Omental fat pad (tissue), 4 donors: Measurements from ENCODE around the gene PSMG2. TPM values are rescaled to one million over a fixed set of nuclear protein-coding genes. Genes with fewer than 3 reads are reported as not detected.
A peak's percentile ranks its signal among the peaks of the same experiment; 100 is the strongest.

Experiments used
- ATAC-seq: fragments of 150-250 bp; one replicate; pipeline ENCODE4 v1.9.1; 2016; ENCODE audit warnings: mild to moderate bottlenecking, moderate library complexity; ENCODE audit not compliant: low FRiP score
- DNase-seq: peaks from one replicate; pipeline ENCODE4 v3.0.0-alpha.2; 2019; ENCODE audit warnings: low spot score
- CTCF ChIP-seq, 3 donors: fragments of 450-650 bp; IDR thresholded peaks; one replicate each; pipeline ENCODE4 v1.5.1; 2016 to 2017; ENCODE audit warnings: antibody characterized with exemption in 3 of 3, mild to moderate bottlenecking in 3 of 3, moderate library complexity in 2 of 3
- total RNA-seq, 4 donors: library from RNA; depleted of rRNA; stranded (reverse); fragments of >200 nt; gene quantifications; one replicate each; pipeline ENCODE4 v1.1.0, GENCODE V29; 2016

The PSMG2 gene
- total RNA-seq, 4 donors from 2014 or later = 62.8 to 88.0 (median 69.3) TPM

- peak; percentile 85 for ATAC-seq
- no peak for DNase-seq
- no peak for TF ChIP-seq CTCF (IDR thresholded peaks at IDR 0.05)
These were observed 41.3 kb downstream of the PSMG2 start for GRCh38 chr18:12744103-12744502.

GRCh38 chr18:12745095-12745795, 42.4 kb downstream of the PSMG2 start:
- TF ChIP-seq CTCF (IDR thresholded peaks at IDR 0.05) = no peak
- DNase-seq = no peak
- no peak for ATAC-seq

GRCh38 chr18:12747530-12748315, 44.9 kb downstream of the PSMG2 start:
- no peak for DNase-seq
- TF ChIP-seq CTCF (IDR thresholded peaks at IDR 0.05) = no peak
- no peak for ATAC-seq

GRCh38 chr18:12748671-12749070, 45.8 kb downstream of the PSMG2 start:
- ATAC-seq = no peak

GRCh38 chr18:12749121-12749520, 46.3 kb downstream of the PSMG2 start:
- DNase-seq = no peak
- no peak for TF ChIP-seq CTCF (IDR thresholded peaks at IDR 0.05)
- no peak for ATAC-seq

More at GRCh38 chr18:12748671-12749070, 45.8 kb downstream of the PSMG2 start:
- no peak for TF ChIP-seq CTCF (IDR thresholded peaks at IDR 0.05)
- no peak for DNase-seq

- no peak for ATAC-seq
- DNase-seq = no peak
- no peak for TF ChIP-seq CTCF (IDR thresholded peaks at IDR 0.05)
These were observed 47.4 kb downstream of the PSMG2 start for GRCh38 chr18:12750076-12750714.
